GM23338 (cell line): Measurements from ENCODE around the gene RHBDD1. TPM values are rescaled to one million over a fixed set of nuclear protein-coding genes. Genes with fewer than 3 reads are reported as not detected.

ENCODE experiments used
- ATAC-seq: fragments of 200-7000 bp; cut with Tn5 transposase; 3 replicates; pipeline ENCODE4 v1.9.1; 2020
- DNase-seq: peaks from one replicate; pipeline ENCODE4 v3.0.0-alpha.2; 2015; ENCODE audit warnings: low spot score
- H2AFZ ChIP-seq: fragments of 200-600 bp; sonication (generic); 2 replicates; pipeline ENCODE4 v1.8.0; 2016; ENCODE audit warnings: antibody characterized with exemption, mild to moderate bottlenecking, moderate library complexity
- H3F3A ChIP-seq: fragments of 200-600 bp; sonication (generic); replicated peaks from 2 replicates; pipeline ENCODE4 v1.8.0; 2017; ENCODE audit warnings: antibody characterized with exemption, mixed run types, low read depth
- H3K27ac ChIP-seq: fragments of 200-600 bp; sonication (generic); 2 replicates; pipeline ENCODE4 v1.6.1; 2016; ENCODE audit warnings: low read depth
- H3K27me3 ChIP-seq: fragments of 200-600 bp; sonication (generic); 2 replicates; pipeline ENCODE4 v1.8.0; 2016; ENCODE audit warnings: mild to moderate bottlenecking, mixed run types, moderate library complexity; ENCODE audit not compliant: insufficient read depth
- H3K36me3 ChIP-seq: fragments of 200-600 bp; sonication (generic); 2 replicates; pipeline ENCODE4 v1.8.0; 2016; ENCODE audit warnings: mild to moderate bottlenecking; ENCODE audit not compliant: insufficient read depth
- H3K4me1 ChIP-seq: fragments of 200-600 bp; sonication (generic); 2 replicates; pipeline ENCODE4 v1.8.0; 2016; ENCODE audit warnings: mild to moderate bottlenecking, moderate library complexity; ENCODE audit not compliant: insufficient read depth
- H3K4me2 ChIP-seq: fragments of 200-600 bp; sonication (generic); 2 replicates; pipeline ENCODE4 v1.7.1; 2017; ENCODE audit warnings: mixed run types
- H3K4me3 ChIP-seq: fragments of 200-600 bp; sonication (generic); 2 replicates; pipeline ENCODE4 v1.6.1; 2016; ENCODE audit warnings: mixed run types
- H3K79me2 ChIP-seq: fragments of 200-600 bp; sonication (generic); replicated peaks from 2 replicates; pipeline ENCODE4 v1.8.0; 2017; ENCODE audit warnings: mild to moderate bottlenecking; ENCODE audit not compliant: insufficient read depth
- H3K9me2 ChIP-seq: fragments of 200-600 bp; sonication (generic); 2 replicates; pipeline ENCODE4 v1.8.0; 2017; ENCODE audit not compliant: insufficient read depth
- H4K20me1 ChIP-seq: fragments of 200-600 bp; sonication (generic); replicated peaks from 2 replicates; pipeline ENCODE4 v1.8.0; 2017; ENCODE audit warnings: mild to moderate bottlenecking; ENCODE audit not compliant: insufficient read depth
- H3K27ac Mint-ChIP-seq: 2 replicates; pipeline ENCODE4 v1.8.0; 2020; ENCODE audit warnings: inconsistent platforms, mild to moderate bottlenecking, moderate library complexity, mixed read lengths
- H3K27me3 Mint-ChIP-seq: 3 replicates; pipeline ENCODE4 v1.8.0; 2022; ENCODE audit warnings: low read depth, mild to moderate bottlenecking, moderate library complexity, mixed read lengths, inconsistent platforms; ENCODE audit not compliant: insufficient read depth, poor library complexity
- H3K36me3 Mint-ChIP-seq: 3 replicates; pipeline ENCODE4 v1.8.0; 2021; ENCODE audit warnings: low read depth, mild to moderate bottlenecking, inconsistent platforms, moderate library complexity, mixed read lengths
- H3K4me1 Mint-ChIP-seq: 3 replicates; pipeline ENCODE4 v1.8.0; 2020; ENCODE audit warnings: mild to moderate bottlenecking, inconsistent platforms, mixed read lengths
- H3K4me3 Mint-ChIP-seq: 3 replicates; pipeline ENCODE4 v1.8.0; 2021; ENCODE audit warnings: moderate library complexity, mild to moderate bottlenecking, inconsistent platforms, mixed read lengths
- H3K9me3 Mint-ChIP-seq: 3 replicates; pipeline ENCODE4 v1.8.0; 2020; ENCODE audit warnings: moderate library complexity, mild to moderate bottlenecking, inconsistent platforms, mixed read lengths
- polyA plus RNA-seq: library from polyadenylated mRNA; unstranded; fragments of >200 nt; fragmentation: Nextera tagmentation; extraction: Ambion mirVana; gene quantifications from 2 replicates; pipeline ENCODE4 v1.2.1, GENCODE V29; 2016
- total RNA-seq: library from RNA; depleted of rRNA; stranded (reverse); fragments of >200 nt; shearing (Covaris generic); gene quantifications from 2 replicates; pipeline ENCODE4 v1.2.3, GENCODE V29; 2014
- TF ChIP-seq, protein P1 (sequence below), 2 experiments: fragments of 200-600 bp in 1 of 2; sonication (generic) in 1 of 2; conservative IDR thresholded peaks; 2 replicates each; pipeline versions ENCODE4 v1.5.1 to v1.6.1; 2016 to 2017; ENCODE audit warnings: antibody characterized with exemption in 2 of 2, low read depth in 2 of 2, mild to moderate bottlenecking in 2 of 2, moderate library complexity in 1 of 2
- TF ChIP-seq, protein P2 (sequence below): fragments of 250-450 bp; sonication (Bioruptor Pico); IDR thresholded peaks from 2 replicates; pipeline ENCODE4 v1.5.0; 2020; ENCODE audit warnings: mild to moderate bottlenecking, moderate library complexity

RHBDD1 gene
- total and polyA plus RNA-seq, 2 experiments from 2014 or later = 7.3 to 13.0 TPM

DNA sequence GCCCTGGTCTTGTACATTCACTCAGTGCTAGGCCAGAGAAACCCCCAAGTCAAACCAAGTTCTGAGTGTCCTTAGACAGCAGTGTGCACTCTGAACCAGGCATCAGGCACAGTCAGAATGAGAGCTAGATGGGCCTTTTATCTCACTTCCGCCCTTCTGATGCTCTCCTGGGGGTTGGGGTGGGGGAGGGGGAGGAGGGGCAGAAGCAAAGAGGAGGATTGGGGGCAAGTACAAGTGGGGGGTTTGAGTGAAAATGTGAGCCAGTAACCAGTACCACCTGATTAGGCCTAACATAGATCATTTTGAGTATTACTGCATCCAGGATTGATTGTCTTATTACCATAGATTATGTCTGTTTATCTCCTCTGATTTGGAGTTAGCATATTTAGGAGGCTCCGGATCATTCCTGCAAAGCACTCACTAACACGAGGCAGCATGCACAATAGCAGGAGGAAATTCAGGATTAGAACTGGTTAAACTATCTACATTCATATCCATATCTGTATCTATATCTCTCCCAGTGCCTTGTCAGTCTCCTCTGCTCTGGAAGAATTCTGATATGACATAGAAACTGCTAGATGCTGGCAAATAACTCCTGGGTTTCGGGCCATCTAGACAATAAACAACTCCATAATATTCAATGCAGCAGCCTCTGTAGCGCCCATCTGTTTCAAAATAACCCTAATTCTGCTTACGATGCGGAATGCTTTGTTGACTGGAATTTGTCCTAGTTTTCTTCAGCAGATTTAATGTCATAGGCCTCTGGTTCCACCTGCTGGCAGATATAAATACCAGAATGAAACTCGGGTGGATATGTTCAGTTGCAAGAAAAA is 149.1 kb downstream of the RHBDD1 start:
- H3K9me2 ChIP-seq = no peaks in the 10 kb centered on the region
- ATAC-seq (peak; percentile 61), DNase-seq (peak; percentile 83)
- peaks cover 5% of the 10 kb centered on the region for H3K27me3 Mint-ChIP-seq
- no peak overlapping the region for H2AFZ ChIP-seq
- TF ChIP-seq, protein P1, sequence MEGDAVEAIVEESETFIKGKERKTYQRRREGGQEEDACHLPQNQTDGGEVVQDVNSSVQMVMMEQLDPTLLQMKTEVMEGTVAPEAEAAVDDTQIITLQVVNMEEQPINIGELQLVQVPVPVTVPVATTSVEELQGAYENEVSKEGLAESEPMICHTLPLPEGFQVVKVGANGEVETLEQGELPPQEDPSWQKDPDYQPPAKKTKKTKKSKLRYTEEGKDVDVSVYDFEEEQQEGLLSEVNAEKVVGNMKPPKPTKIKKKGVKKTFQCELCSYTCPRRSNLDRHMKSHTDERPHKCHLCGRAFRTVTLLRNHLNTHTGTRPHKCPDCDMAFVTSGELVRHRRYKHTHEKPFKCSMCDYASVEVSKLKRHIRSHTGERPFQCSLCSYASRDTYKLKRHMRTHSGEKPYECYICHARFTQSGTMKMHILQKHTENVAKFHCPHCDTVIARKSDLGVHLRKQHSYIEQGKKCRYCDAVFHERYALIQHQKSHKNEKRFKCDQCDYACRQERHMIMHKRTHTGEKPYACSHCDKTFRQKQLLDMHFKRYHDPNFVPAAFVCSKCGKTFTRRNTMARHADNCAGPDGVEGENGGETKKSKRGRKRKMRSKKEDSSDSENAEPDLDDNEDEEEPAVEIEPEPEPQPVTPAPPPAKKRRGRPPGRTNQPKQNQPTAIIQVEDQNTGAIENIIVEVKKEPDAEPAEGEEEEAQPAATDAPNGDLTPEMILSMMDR (conservative IDR thresholded peaks at IDR 0.05; ENCODE audit: low read depth in 2 of 2) = peak; percentile 69 to 72
- TF ChIP-seq, protein P2, sequence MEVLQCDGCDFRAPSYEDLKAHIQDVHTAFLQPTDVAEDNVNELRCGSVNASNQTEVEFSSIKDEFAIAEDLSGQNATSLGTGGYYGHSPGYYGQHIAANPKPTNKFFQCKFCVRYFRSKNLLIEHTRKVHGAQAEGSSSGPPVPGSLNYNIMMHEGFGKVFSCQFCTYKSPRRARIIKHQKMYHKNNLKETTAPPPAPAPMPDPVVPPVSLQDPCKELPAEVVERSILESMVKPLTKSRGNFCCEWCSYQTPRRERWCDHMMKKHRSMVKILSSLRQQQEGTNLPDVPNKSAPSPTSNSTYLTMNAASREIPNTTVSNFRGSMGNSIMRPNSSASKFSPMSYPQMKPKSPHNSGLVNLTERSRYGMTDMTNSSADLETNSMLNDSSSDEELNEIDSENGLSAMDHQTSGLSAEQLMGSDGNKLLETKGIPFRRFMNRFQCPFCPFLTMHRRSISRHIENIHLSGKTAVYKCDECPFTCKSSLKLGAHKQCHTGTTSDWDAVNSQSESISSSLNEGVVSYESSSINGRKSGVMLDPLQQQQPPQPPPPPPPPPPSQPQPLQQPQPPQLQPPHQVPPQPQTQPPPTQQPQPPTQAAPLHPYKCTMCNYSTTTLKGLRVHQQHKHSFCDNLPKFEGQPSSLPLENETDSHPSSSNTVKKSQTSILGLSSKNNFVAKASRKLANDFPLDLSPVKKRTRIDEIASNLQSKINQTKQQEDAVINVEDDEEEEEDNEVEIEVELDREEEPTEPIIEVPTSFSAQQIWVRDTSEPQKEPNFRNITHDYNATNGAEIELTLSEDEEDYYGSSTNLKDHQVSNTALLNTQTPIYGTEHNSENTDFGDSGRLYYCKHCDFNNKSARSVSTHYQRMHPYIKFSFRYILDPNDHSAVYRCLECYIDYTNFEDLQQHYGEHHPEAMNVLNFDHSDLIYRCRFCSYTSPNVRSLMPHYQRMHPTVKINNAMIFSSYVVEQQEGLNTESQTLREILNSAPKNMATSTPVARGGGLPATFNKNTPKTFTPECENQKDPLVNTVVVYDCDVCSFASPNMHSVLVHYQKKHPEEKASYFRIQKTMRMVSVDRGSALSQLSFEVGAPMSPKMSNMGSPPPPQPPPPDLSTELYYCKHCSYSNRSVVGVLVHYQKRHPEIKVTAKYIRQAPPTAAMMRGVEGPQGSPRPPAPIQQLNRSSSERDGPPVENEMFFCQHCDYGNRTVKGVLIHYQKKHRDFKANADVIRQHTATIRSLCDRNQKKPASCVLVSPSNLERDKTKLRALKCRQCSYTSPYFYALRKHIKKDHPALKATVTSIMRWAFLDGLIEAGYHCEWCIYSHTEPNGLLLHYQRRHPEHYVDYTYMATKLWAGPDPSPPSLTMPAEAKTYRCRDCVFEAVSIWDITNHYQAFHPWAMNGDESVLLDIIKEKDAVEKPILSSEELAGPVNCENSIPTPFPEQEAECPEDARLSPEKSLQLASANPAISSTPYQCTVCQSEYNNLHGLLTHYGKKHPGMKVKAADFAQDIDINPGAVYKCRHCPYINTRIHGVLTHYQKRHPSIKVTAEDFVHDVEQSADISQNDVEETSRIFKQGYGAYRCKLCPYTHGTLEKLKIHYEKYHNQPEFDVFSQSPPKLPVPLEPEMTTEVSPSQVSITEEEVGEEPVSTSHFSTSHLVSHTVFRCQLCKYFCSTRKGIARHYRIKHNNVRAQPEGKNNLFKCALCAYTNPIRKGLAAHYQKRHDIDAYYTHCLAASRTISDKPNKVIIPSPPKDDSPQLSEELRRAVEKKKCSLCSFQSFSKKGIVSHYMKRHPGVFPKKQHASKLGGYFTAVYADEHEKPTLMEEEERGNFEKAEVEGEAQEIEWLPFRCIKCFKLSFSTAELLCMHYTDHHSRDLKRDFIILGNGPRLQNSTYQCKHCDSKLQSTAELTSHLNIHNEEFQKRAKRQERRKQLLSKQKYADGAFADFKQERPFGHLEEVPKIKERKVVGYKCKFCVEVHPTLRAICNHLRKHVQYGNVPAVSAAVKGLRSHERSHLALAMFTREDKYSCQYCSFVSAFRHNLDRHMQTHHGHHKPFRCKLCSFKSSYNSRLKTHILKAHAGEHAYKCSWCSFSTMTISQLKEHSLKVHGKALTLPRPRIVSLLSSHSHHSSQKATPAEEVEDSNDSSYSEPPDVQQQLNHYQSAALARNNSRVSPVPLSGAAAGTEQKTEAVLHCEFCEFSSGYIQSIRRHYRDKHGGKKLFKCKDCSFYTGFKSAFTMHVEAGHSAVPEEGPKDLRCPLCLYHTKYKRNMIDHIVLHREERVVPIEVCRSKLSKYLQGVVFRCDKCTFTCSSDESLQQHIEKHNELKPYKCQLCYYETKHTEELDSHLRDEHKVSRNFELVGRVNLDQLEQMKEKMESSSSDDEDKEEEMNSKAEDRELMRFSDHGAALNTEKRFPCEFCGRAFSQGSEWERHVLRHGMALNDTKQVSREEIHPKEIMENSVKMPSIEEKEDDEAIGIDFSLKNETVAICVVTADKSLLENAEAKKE (CRISPR knock-in tag) = no peak
- no peaks in the 10 kb centered on the region for H3K79me2 ChIP-seq
- H3F3A ChIP-seq = no peaks in the 10 kb centered on the region
- peak overlapping the region; percentile 69 for H3K27ac Mint-ChIP-seq
- H3K27ac ChIP-seq = 0 out of 2 replicates have a peak overlapping the region, but pooled peaks have one; percentile 32
- no peak overlapping the region for H3K4me3 Mint-ChIP-seq
- no peaks in the 10 kb centered on the region for H3K9me3 Mint-ChIP-seq
- H3K36me3 Mint-ChIP-seq = no peaks in the 10 kb centered on the region; the same call in 2 of the 3 replicates
- peaks cover 12% of the 10 kb centered on the region for H3K4me1 Mint-ChIP-seq
- peak overlapping the region; percentile 60 for H3K4me2 ChIP-seq
- no peaks in the 10 kb centered on the region for H3K27me3 ChIP-seq
- no peak overlapping the region for H3K4me3 ChIP-seq
- H3K36me3 ChIP-seq = no peaks in the 10 kb centered on the region; the same call in 1 of the 2 replicates
- peaks cover 7% of the 10 kb centered on the region for H3K4me1 ChIP-seq
- H4K20me1 ChIP-seq = no peaks in the 10 kb centered on the region; the same call in 1 of the 2 replicates
